Neural cell (in vitro differentiated cells): Measurements from ENCODE around the gene CEP295NL. TPM values are rescaled to one million over a fixed set of nuclear protein-coding genes. Genes with fewer than 3 reads are reported as not detected.
"Not testable (repeated sequence)": the region's sequence is repeated elsewhere in the genome, so short reads cannot be mapped to it uniquely, and the experiment has no call there.

ENCODE experiments used
- H2AFZ ChIP-seq: fragments of 200-600, 300-800 bp; sonication (generic), shearing (Covaris generic); 2 replicates; pipeline ENCODE4 v1.6.0; 2014; ENCODE audit warnings: low read depth, mild to moderate bottlenecking, antibody characterized with exemption, low read length, moderate library complexity
- H3F3A ChIP-seq: fragments of 200-600 bp; shearing (Covaris generic); 2 replicates; pipeline ENCODE4 v1.6.1; 2016; ENCODE audit warnings: mild to moderate bottlenecking, moderate library complexity, mixed read lengths, antibody characterized with exemption, low read length; ENCODE audit not compliant: insufficient read depth, poor library complexity, severe bottlenecking
- H3K27ac ChIP-seq: fragments of 200-600, 300-800 bp; sonication (generic), shearing (Covaris generic); 2 replicates; pipeline ENCODE4 v1.5.1; 2014; ENCODE audit warnings: mild to moderate bottlenecking, low read length, moderate library complexity
- H3K27me3 ChIP-seq: fragments of 300-800, 200-600 bp; sonication (generic), shearing (Covaris generic); 2 replicates; pipeline ENCODE4 v1.6.0; 2014; ENCODE audit warnings: mild to moderate bottlenecking, low read depth, low read length, moderate library complexity; ENCODE audit not compliant: insufficient read depth
- H3K36me3 ChIP-seq: fragments of 300-800, 200-600 bp; sonication (generic), shearing (Covaris generic); 2 replicates; pipeline ENCODE4 v1.5.1; 2014; ENCODE audit warnings: mild to moderate bottlenecking, antibody characterized with exemption, low read length, moderate library complexity; ENCODE audit not compliant: insufficient read depth
- H3K4me2 ChIP-seq: fragments of 300-800, 200-600 bp; sonication (generic), shearing (Covaris generic); 2 replicates; pipeline ENCODE4 v1.6.0; 2014; ENCODE audit warnings: mild to moderate bottlenecking, low read length
- H3K4me3 ChIP-seq: fragments of 300-800, 200-600 bp; sonication (generic), shearing (Covaris generic); 2 replicates; pipeline ENCODE4 v1.5.1; 2014; ENCODE audit warnings: mild to moderate bottlenecking, low read length, moderate library complexity
- H3K79me2 ChIP-seq: fragments of 200-600 bp; shearing (Covaris generic); replicated peaks from 2 replicates; pipeline ENCODE4 v1.6.0; 2014; ENCODE audit warnings: mild to moderate bottlenecking, low read length, moderate library complexity; ENCODE audit not compliant: insufficient read depth
- H3K9ac ChIP-seq: fragments of 300-800, 200-600 bp; sonication (generic), shearing (Covaris generic); 2 replicates; pipeline ENCODE4 v1.6.1; 2016; ENCODE audit warnings: mild to moderate bottlenecking, low read length, mixed read lengths
- H3K9me2 ChIP-seq: fragments of 200-600 bp; shearing (Covaris generic); 2 replicates; pipeline ENCODE4 v1.6.1; 2016; ENCODE audit warnings: mild to moderate bottlenecking, low read length, mixed read lengths; ENCODE audit not compliant: insufficient read depth
- H3K9me3 ChIP-seq: fragments of 200-600, 300-800 bp; sonication (generic), shearing (Covaris generic); 2 replicates; pipeline ENCODE4 v1.6.1; 2016; ENCODE audit warnings: mild to moderate bottlenecking, mixed run types, low read length, moderate library complexity, mixed read lengths
- H4K20me1 ChIP-seq: fragments of 200-600 bp; shearing (Covaris generic); 2 replicates; pipeline ENCODE4 v1.6.1; 2016; ENCODE audit warnings: mild to moderate bottlenecking, mixed run types; ENCODE audit not compliant: insufficient read depth
- CTCF ChIP-seq: fragments of 450-650 bp; IDR thresholded peaks from 2 replicates; pipeline ENCODE4 v1.5.1; 2014; ENCODE audit warnings: antibody characterized with exemption, mild to moderate bottlenecking, moderate library complexity; ENCODE audit not compliant: poor library complexity, severe bottlenecking
- EP300 ChIP-seq: fragments of 450-650 bp; conservative IDR thresholded peaks from 2 replicates; pipeline ENCODE4 v1.6.1; 2014; ENCODE audit warnings: antibody characterized with exemption, mild to moderate bottlenecking, moderate library complexity; ENCODE audit not compliant: poor library complexity, severe bottlenecking
- EZH2 ChIP-seq: fragments of 200-600, 300-800 bp; shearing (Covaris generic), sonication (generic); IDR thresholded peaks from 2 replicates; pipeline ENCODE4 v1.6.1; 2014; ENCODE audit warnings: antibody characterized with exemption, low read length, borderline replicate concordance, mild to moderate bottlenecking; ENCODE audit not compliant: insufficient read depth, poor library complexity, severe bottlenecking
- MXI1 ChIP-seq: fragments of 450-650 bp; conservative IDR thresholded peaks from 2 replicates; pipeline ENCODE4 v1.6.1; 2014; ENCODE audit warnings: antibody characterized with exemption, mild to moderate bottlenecking; ENCODE audit not compliant: poor library complexity, severe bottlenecking
- POLR2AphosphoS5 ChIP-seq: IDR thresholded peaks from 2 replicates; pipeline ENCODE4 v1.6.1; 2012
- RAD21 ChIP-seq: fragments of 450-650 bp; conservative IDR thresholded peaks from 2 replicates; pipeline ENCODE4 v1.6.1; 2014; ENCODE audit warnings: antibody characterized with exemption, mild to moderate bottlenecking, moderate library complexity
- REST ChIP-seq: IDR thresholded peaks from 2 replicates; pipeline ENCODE4 v1.6.1; 2012; ENCODE audit warnings: borderline replicate concordance
- SMC3 ChIP-seq: fragments of 450-650 bp; conservative IDR thresholded peaks from 2 replicates; pipeline ENCODE4 v1.6.1; 2014; ENCODE audit warnings: antibody characterized with exemption, mild to moderate bottlenecking, moderate library complexity; ENCODE audit not compliant: poor library complexity
- TAF1 ChIP-seq: IDR thresholded peaks from 2 replicates; pipeline ENCODE4 v1.6.1; 2012; ENCODE audit warnings: low read depth
- polyA plus RNA-seq: library from polyadenylated mRNA; depleted of rRNA; stranded (reverse); fragments of >200 nt; gene quantifications from 2 replicates; pipeline ENCODE4 v1.2.3, GENCODE V29; 2014

CEP295NL gene
- polyA plus RNA-seq, 1 donor from 2014 or later, result not detected

- no peak overlapping the region for H2AFZ ChIP-seq
- no peaks in the 10 kb centered on the region for H3F3A ChIP-seq
- H3K9ac ChIP-seq, result no peak overlapping the region
- no peak for TF ChIP-seq REST
- no peak for TF ChIP-seq TAF1
- TF ChIP-seq EZH2, result no peak
- TF ChIP-seq SMC3, result no peak
- no peak for TF ChIP-seq RAD21
- no peak for TF ChIP-seq CTCF
- no peak for TF ChIP-seq EP300
- no peak for TF ChIP-seq MXI1
- H3K9me2 ChIP-seq, result no peaks in the 10 kb centered on the region
- no peak overlapping the region for H3K4me3 ChIP-seq
- no peak overlapping the region for H3K4me2 ChIP-seq
- no peaks in the 10 kb centered on the region for H3K27me3 ChIP-seq
- no peaks in the 10 kb centered on the region for H4K20me1 ChIP-seq
- peaks cover 38% of the 10 kb centered on the region for H3K79me2 ChIP-seq
- no peaks in the 10 kb centered on the region for H3K9me3 ChIP-seq
- no peaks in the 10 kb centered on the region for H3K36me3 ChIP-seq
- peak overlapping the region; percentile 87 for H3K27ac ChIP-seq
These were observed 1.4 kb upstream of the CEP295NL start for GRCh38 chr17:78904371-78904770.

- not testable (repeated sequence) for H3K9me3 ChIP-seq, H3K4me2 ChIP-seq, H3F3A ChIP-seq, H3K36me3 ChIP-seq, H3K9me2 ChIP-seq, H3K27me3 ChIP-seq, H4K20me1 ChIP-seq, H2AFZ ChIP-seq, H3K4me3 ChIP-seq
- Histone ChIP-seq H3K9ac (peak overlapping the region; percentile 59), H3K27ac (peak overlapping the region; percentile 87), H3K79me2 (peaks cover 37% of the 10 kb centered on the region)
These were observed 770 bp downstream of the CEP295NL start for GRCh38 chr17:78902231-78902630.

- H3K36me3 ChIP-seq, result no peaks in the 10 kb centered on the region
- peaks cover 33% of the 10 kb centered on the region for H3K79me2 ChIP-seq
- H3K4me3 ChIP-seq, result no peak overlapping the region
- no peaks in the 10 kb centered on the region for H3K9me2 ChIP-seq
- no peak overlapping the region for H2AFZ ChIP-seq
- no peaks in the 10 kb centered on the region for H3K9me3 ChIP-seq
- H3K4me2 ChIP-seq, result no peak overlapping the region
- H4K20me1 ChIP-seq, result no peaks in the 10 kb centered on the region
- no peak overlapping the region for H3K27ac ChIP-seq
- H3F3A ChIP-seq, result no peaks in the 10 kb centered on the region
- no peak overlapping the region for H3K9ac ChIP-seq
- H3K27me3 ChIP-seq, result no peaks in the 10 kb centered on the region
- TF ChIP-seq CTCF (no peak), TAF1 (no peak), EZH2 (no peak), POLR2AphosphoS5 (no peak), SMC3 (no peak), RAD21 (no peak), MXI1 (no peak), EP300 (no peak), REST (no peak)
These were observed 1.2 kb downstream of the CEP295NL start for GRCh38 chr17:78901806-78902205.
